ENCODE data around the gene ZNF281. TPM values are rescaled to one million over a fixed set of nuclear protein-coding genes. Genes with fewer than 3 reads are reported as not detected.

Gene ZNF281
- total RNA-seq, 1 donor from 2014 or later: 35.1 TPM

DNA sequence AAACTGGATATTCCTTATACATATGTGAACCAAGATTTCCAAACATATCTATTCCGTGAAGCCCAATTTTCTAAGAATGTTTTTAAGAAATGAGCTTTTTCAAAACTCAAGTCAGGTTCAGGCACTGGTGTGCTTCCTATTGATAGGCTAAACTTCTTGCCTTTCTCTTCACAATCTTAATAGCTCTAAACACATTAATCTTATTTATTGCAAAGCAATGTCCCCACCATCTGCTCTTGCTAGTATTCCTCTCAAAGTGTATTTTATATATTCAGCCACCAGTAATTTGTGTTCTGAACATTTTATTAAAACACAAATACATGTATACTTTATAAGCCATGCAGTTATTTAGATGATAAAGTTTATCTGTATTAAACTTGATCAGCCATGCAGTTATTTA lies 11.5 kb downstream of the ZNF281 start:
- H3K4me1 Mint-ChIP-seq (ENCODE audit: unreplicated experiment): no peaks in the 10 kb centered on the region
- no peaks in the 10 kb centered on the region for H3K27me3 Mint-ChIP-seq (ENCODE audit: unreplicated experiment)
- H3K36me3 Mint-ChIP-seq (ENCODE audit: low read depth, unreplicated experiment): no peaks in the 10 kb centered on the region

GRCh38 chr1:200392625-200393185 lies 17.1 kb downstream of the ZNF281 start:
- Mint-ChIP-seq H3K4me1 (ENCODE audit: unreplicated experiment) (peaks cover 2% of the 10 kb centered on the region), H3K9me3 (ENCODE audit: unreplicated experiment) (no peaks in the 10 kb centered on the region), H3K36me3 (ENCODE audit: low read depth, unreplicated experiment) (no peaks in the 10 kb centered on the region), H3K4me3 (ENCODE audit: unreplicated experiment) (no peak overlapping the region), H3K27ac (ENCODE audit: unreplicated experiment) (no peak overlapping the region), H3K27me3 (ENCODE audit: unreplicated experiment) (no peaks in the 10 kb centered on the region)
- TF ChIP-seq CTCF (IDR thresholded peaks at IDR 0.05; ENCODE audit: unreplicated experiment): no peak
- no peak for DNase-seq (ENCODE audit: low spot score)

More for the DNA sequence above, 11.5 kb downstream of the ZNF281 start:
- no peaks in the 10 kb centered on the region for H3K9me3 Mint-ChIP-seq (ENCODE audit: unreplicated experiment)
- H3K27ac Mint-ChIP-seq (ENCODE audit: unreplicated experiment): no peak overlapping the region
- no peak for DNase-seq (ENCODE audit: low spot score)
- TF ChIP-seq CTCF (IDR thresholded peaks at IDR 0.05; ENCODE audit: unreplicated experiment): no peak
- no peak overlapping the region for H3K4me3 Mint-ChIP-seq (ENCODE audit: unreplicated experiment)

GRCh38 chr1:200391747-200392146 lies 18.1 kb downstream of the ZNF281 start:
- DNase-seq (ENCODE audit: low spot score): no peak
- no peak overlapping the region for H3K4me3 Mint-ChIP-seq (ENCODE audit: unreplicated experiment)
- no peaks in the 10 kb centered on the region for H3K27me3 Mint-ChIP-seq (ENCODE audit: unreplicated experiment)
- no peak for TF ChIP-seq CTCF (IDR thresholded peaks at IDR 0.05; ENCODE audit: unreplicated experiment)
- no peak overlapping the region for H3K27ac Mint-ChIP-seq (ENCODE audit: unreplicated experiment)
- peaks cover 2% of the 10 kb centered on the region for H3K4me1 Mint-ChIP-seq (ENCODE audit: unreplicated experiment)
- no peaks in the 10 kb centered on the region for H3K36me3 Mint-ChIP-seq (ENCODE audit: low read depth, unreplicated experiment)
- no peaks in the 10 kb centered on the region for H3K9me3 Mint-ChIP-seq (ENCODE audit: unreplicated experiment)

DNA sequence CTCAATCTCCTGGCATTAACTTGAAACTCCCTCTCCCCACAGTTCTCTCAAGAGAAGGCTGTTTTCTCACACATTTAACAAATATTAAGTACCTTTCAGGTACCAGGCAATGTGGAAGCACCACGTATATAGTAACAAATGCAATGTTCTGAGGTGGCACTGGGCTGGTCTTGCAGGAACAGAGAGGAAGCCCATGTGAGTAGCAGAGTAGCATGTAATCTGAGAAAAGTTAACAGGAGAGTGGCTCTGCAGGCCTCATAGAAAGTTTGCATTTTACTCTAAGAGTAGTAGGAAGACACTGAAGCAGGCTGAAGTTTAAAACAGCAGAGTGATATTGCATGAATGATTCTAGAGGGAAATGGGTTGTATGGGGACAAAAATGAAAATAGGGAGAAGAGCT lies 21.0 kb downstream of the ZNF281 start:
- Mint-ChIP-seq H3K4me3 (ENCODE audit: unreplicated experiment) (no peak overlapping the region), H3K27me3 (ENCODE audit: unreplicated experiment) (no peaks in the 10 kb centered on the region), H3K27ac (ENCODE audit: unreplicated experiment) (no peak overlapping the region), H3K36me3 (ENCODE audit: low read depth, unreplicated experiment) (no peaks in the 10 kb centered on the region), H3K4me1 (ENCODE audit: unreplicated experiment) (peaks cover 2% of the 10 kb centered on the region), H3K9me3 (ENCODE audit: unreplicated experiment) (no peaks in the 10 kb centered on the region)
- DNase-seq (ENCODE audit: low spot score): no peak
- no peak for TF ChIP-seq CTCF (IDR thresholded peaks at IDR 0.05; ENCODE audit: unreplicated experiment)

- Mint-ChIP-seq H3K4me1 (ENCODE audit: unreplicated experiment) (no peaks in the 10 kb centered on the region), H3K27ac (ENCODE audit: unreplicated experiment) (no peak overlapping the region), H3K4me3 (ENCODE audit: unreplicated experiment) (no peak overlapping the region), H3K36me3 (ENCODE audit: low read depth, unreplicated experiment) (no peaks in the 10 kb centered on the region), H3K9me3 (ENCODE audit: unreplicated experiment) (no peaks in the 10 kb centered on the region), H3K27me3 (ENCODE audit: unreplicated experiment) (no peaks in the 10 kb centered on the region)
- no peak for DNase-seq (ENCODE audit: low spot score)
- no peak for TF ChIP-seq CTCF (IDR thresholded peaks at IDR 0.05; ENCODE audit: unreplicated experiment)
Observed at GRCh38 chr1:200386416-200386815, 23.4 kb downstream of the ZNF281 start.

Data from endothelial cell (in vitro differentiated cells).